Forelimb muscle (tissue), 1 donor: Measurements from ENCODE around the gene TBC1D9B. TPM values are rescaled to one million over a fixed set of nuclear protein-coding genes. Genes with fewer than 3 reads are reported as not detected.
"Not testable (repeated sequence)": the region's sequence is repeated elsewhere in the genome, so short reads cannot be mapped to it uniquely, and the experiment has no call there.

Experiments used
- DNase-seq: peaks from one replicate; pipeline ENCODE4 v3.0.0-alpha.2; 2013; ENCODE audit warnings: low read depth
- polyA plus RNA-seq: library from polyadenylated mRNA; unstranded; fragments of 120-200 nt; gene quantifications from one replicate; pipeline ENCODE4 v1.2.1, GENCODE V29; 2013; ENCODE audit not compliant: insufficient read length

TBC1D9B gene
- polyA plus RNA-seq, 1 donor = 54.8 TPM

DNA sequence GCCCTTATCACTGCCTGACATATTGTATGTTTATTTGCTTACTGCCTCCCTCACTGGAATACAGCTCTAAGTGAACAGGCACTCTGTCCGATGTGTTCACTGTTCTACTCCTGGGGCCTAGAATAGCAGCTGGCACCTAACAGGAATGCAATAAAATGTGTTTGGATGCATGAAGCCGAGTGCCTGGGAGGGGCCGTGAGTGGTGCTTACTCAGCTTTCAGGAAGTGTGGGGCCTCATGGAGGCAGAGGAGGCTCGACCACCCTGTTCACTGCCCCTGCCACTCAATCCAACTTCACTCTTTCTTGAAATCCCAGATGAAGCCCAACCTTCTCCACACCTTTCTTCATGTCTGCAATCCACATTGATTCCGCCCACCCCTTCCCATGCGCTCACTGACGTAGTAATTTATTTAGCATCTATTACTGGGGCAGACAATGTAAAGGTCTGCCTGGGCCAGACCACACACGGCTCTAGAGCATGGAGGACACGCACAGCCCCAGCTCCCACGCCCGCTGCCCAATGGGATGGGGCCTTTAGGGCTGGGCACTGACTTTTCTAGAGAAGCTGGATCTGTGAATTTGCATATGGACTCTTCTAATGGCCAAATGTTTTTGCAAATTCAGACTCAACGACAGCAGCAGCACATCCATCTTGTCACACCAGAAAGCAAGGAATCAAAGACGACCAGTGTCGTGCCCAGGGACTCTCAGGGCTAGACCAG is 21.3 kb downstream of the TBC1D9B start:
- no peak for DNase-seq

DNA sequence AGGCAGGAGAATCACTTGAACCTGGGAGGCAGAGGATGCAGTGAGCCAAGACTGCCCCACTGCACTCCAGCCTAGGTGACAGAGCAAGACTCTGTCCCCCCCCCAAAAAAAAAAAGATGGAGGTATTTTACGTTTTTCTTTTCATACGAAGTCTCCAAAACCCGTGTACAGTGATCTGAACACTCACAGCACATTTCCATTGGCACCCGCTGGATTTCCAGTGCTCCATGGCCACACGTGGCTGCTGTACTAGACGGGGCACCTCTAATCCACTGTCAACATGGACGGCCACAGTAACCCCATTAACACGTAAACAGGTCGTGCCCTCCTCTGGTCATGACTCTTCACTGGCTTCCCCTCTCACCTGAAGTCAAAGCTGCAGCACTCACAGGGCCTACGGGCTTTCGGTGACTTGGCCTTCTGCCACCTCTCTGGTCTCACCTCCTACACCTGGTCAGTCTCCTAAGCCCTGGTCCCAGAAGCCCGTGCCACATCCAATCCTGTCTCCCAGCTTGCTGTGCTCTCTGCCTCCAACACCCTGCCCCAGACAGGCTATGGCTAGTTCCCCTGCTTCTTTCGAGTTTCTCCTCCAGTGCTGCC is 22.1 kb downstream of the TBC1D9B start:
- no peak for DNase-seq

- DNase-seq = no peak
Observed at GRCh38 chr5:179883163-179883562, 24.5 kb downstream of the TBC1D9B start.

DNA sequence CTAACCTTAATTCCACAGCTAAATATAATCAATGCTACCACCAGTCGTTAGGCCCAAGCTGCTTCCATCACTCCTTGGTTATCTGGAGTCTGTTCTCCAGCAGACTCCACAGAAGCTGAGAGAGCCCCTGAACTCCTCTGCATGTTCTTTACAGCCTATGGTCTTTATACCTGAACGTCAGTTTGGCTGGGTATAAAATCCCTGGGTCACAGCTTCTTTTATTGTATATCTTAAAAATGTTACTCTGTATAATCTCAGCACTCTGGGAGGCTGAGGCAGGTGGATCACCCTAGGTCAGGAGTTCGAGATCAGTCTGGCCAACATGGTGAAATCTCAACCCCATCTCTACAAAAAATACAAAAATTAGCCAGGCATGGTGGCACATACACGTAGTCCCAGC is 25.4 kb downstream of the TBC1D9B start:
- no peak for DNase-seq

DNA sequence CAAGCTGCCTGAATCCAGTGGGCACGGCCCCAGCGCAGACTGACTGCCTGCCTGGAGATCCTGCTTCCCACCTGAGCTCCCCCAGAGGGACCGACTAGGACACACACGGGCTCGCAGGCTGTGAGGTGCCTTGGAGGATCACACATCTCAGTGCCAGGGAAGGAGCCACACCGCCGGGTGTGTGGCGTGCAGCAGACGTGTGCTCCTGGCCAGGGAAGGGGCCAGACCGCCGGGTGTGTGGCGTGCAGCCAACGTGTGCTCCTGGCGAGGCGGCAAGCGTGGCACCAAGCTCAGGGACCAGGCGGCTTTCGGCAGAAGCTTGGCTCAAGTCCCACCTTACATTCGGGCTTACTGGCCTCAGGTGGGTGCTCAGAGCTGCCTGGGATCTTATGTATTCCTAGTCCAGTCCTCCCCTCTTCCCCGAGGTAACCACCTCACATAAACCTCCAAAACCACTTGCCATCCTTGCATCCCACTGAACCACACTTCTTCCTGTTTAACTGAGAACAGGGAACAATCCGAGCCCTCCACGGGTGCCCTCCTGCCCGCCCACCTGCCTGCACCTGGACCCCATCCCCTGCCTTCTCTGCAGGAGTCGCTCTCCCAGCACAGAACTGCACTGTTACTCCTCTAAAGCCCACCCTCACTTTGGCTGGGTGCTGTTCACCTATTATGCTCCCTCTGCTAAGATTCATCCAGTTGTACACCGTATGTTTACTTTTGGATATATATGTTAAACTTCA is 26.7 kb downstream of the TBC1D9B start:
- no peak for DNase-seq

DNA sequence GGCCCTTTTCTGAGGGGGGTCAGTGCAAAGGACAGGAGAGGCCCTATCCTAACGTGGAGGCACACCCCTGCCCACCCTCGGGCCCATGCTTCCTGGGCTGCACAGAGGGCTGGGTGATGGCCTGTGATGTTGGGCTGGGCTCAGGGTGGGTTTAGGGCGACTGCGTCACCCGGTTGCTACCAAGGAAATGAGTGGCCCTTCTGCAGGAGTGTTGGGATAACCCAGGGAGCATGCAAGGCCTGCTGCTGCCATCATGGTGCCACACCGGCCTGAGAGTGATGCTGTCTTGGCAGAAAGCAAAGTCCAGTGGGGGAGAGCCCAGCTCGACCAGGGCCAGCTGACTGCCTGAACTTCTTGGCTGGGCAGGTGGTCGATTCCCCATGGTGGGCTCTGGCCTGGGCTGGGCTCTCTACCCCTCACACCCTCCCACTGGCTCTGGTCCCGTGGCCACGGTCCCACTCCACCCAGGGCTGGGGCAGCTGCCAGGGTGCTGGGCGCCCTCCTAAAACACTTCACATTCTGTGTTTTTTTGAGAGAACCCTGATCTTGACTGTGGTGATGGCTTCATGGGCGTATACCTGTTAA is 27.5 kb downstream of the TBC1D9B start:
- no peak for DNase-seq

DNA sequence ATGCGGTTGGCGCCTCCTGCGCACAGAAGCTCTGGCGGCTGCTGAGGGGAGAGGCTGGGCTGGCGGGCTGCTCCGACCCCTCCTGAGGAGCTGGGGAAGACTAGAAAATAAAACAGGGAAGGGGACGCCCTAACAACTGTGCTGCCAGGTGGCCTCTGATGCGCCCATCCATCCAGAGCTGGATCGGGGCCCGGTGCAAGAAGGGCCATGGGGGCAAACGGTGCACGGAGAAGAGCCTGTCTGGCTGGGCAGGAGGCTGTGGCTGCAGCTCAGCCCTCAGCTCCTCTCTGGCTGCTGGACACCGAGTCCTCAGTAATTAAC is 28.0 kb downstream of the TBC1D9B start:
- DNase-seq = no peak

DNA sequence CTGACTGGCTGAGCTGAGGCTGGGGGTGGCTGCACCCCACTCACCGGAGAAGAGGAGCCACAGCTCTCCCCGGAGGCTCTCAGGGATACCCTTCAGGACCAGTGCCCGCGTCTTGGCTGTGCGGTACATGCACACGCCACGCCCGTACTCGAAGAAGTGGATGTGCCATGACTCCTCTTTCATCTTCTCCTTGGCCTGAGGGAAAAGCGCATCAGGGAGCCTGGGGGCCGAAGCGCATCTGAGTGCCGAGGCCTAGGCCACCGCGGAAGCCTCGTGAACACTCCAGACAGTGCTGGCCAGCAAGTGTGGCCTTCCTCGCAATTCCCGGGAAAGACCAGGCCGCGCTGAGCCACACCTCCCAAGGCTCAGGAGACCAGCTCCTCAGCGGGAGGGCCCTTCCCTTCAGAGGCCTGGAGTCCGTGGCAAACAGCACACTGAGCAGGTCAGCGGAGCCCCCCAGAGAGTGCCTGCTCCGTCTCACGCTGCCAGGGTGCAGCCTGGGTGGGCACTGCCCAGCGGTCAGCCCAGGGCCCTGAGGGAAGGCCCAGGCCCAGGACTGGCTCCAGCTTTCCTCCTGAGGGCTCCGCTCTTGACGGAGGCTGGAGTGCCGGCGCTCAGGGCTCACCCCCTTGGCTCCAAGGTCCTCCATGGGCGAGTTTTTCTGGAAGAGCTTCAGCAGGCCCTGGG is 28.6 kb downstream of the TBC1D9B start:
- DNase-seq = no peak

DNA sequence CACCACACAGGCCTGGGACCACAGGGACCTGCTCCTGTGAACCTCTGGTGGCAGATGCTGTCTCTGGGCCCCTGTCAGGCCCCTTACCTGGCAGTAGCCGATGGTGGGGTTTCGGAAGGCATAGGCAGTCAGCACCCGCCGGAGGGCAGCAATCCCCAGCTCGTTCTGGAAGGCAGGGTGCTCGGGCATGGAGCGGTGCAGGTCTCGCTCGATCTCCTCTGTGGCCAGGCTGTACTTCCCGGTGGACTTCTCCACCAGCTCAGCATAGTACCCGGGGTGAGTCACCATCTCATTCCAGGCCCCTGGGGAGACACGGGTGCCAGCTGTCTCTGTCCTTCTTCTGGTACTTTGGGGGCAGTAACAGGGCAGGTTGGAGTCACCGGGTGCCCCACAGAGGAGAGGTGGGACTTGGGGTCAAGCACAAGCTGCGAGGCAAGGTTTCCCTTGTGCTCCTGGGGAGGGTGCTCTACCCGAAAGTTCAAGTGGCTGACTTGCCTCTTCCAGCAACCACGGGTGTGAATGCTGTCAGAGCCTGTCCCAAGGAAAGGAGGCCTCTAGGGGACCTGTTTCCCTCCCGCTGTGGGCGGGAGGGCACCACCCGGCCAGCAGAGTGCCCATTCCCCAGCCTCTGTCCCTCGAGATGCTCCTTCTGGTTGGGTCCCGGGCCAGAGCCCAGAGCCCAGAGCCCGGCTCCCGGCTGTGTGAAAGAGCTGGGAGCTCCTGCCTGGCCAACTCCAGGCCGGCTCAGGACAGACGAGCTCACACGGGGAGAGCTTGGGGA is 29.3 kb downstream of the TBC1D9B start:
- DNase-seq = no peak

GRCh38 chr5:179876610-179876952 is 31.1 kb downstream of the TBC1D9B start:
- no peak for DNase-seq

GRCh38 chr5:179875741-179876609 is 31.7 kb downstream of the TBC1D9B start:
- DNase-seq = no peak

DNA sequence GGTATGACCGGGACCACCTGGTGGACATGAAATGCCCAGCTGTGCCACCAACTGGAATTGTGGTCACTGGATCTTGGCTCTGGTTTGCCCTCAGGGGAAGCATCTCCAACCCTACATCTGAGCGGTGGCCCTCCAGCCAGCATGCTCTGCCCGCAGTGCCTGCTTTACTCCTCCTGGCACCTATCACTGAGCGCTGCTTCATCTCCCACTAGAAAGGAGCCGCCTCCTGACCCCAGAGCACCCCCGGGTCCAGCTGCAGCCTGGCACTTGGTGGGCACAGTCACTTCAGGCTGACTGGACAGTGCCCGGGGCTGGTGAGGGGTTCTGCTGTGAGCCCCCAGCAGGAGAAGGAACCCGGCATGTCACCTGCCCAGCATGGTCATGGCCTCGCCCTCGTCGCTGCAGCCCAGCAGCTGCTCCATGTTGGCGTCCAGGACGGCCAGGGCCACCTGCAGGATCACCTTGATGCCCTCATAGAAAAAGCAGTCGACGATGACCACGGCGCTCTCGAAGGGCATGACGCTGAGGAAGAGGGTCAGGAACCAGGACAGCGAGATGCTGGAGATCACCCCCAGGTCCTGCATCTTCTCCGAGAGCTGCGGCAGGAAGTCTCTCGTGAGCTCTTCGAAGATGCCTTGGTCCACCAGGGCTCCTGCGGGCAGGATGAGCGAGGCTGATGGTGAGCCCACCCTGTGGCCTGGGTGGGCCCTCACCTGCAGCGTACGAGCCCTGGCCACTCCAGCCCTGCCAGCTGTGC is 33.0 kb downstream of the TBC1D9B start:
- no peak for DNase-seq

GRCh38 chr5:179874136-179874535 is 33.6 kb downstream of the TBC1D9B start:
- no peak for DNase-seq

DNA sequence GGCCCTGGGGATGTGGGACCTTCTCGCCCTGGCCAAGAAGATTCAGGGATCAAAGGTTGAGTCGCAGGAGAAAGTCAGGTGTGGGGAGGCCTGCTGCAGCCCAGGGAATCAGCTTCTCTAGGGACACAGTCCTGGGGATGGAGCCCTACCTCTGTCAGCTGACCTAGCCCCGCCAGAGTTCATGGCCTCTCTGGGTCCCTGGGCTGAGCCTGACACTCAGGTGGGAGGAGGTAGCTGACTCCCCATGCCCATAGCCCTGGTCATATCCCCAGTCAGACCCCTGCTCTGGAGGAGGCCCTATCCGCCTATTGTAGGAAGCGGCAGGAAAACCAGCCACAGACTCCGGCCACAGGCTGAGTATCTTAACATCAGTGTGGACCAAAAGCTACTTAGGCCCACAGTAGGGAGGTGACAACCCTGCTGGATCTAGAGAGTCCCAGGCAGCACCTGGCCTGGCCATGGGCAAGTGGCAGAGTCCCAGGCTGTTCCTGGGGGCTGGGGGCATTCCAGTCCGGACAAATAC is 34.0 kb downstream of the TBC1D9B start:
- no peak for DNase-seq

DNA sequence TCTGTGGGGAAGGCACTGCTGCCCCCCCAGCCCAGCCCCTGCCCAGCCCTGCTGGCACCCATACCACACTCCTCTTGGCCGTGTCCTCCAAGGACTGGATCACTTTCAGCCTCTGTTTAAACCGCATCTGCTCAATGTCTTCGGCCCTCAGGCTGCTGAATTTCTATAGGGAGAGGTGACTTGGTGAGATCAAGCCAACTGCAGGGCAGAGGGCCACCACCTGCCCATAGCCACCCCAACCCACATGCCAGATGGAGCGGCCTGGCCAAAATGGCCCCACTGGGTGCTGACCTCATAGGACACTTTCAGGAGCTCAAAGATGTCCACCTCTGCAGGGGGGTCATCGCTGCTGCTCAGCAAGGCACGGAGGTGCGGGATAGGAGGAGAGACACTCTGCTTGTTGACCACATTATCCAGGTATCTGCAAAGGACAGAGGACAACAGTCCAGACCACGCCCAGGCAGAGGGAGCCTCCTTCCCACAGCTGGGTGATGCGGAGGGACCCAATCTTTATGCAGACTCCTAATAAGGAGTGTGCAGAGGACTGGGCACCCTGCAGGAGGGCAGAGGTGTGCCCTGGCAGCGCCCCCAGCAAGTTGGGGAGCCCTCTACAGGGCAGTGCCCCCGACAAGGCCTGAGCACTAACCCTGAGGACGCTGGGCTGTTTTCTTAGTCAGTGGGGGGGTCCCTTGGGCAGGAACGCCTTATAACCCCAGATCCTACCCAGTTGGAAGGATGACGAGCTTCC is 34.7 kb downstream of the TBC1D9B start:
- no peak for DNase-seq

DNA sequence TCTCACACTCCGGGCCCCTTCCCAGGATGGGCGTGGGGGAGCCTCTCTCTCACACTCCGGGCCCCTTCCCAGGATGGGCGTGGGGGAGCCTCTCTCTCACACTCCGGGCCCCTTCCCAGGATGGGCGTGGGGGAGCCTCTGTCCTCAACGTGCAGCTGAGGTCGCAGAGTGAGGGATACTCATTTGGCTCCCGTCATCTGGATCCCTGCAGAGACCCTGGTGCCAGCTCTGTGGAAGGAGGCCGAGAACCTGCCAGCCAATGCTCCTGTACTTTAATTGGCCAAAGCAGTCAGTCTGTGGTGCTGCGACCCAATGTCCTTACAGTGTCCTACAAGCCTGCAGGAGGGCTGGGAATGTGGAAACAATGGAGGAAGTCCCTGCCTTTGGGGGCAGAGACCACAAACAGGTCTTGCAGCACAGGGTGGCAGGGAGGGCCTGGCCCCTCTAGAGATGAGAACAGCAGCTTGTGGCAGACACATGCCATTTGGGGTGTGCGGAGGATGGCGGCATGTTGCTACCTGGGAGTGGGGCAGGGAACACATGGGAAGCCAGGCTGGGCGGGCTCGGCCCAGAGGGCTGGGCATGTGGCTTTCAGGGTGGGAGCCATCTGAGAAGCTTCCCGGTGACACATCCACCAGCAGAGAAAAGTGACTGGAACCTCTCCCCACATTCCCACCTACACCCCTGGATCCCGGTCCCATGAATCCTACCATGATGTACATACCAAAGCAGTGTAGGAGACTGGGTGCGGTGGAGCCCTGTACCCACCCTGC is 35.5 kb downstream of the TBC1D9B start:
- DNase-seq = no peak

GRCh38 chr5:179871533-179871932 is 36.2 kb downstream of the TBC1D9B start:
- DNase-seq = not testable (repeated sequence)

- DNase-seq = no peak
Observed at GRCh38 chr5:179870952-179871351, 36.7 kb downstream of the TBC1D9B start.
